Heart right ventricle (tissue), 16 donors: ENCODE results near the gene CARD19. TPM values are rescaled to one million over a fixed set of nuclear protein-coding genes. Genes with fewer than 3 reads are reported as not detected.

ENCODE experiments used
- ATAC-seq, 8 donors: fragments of 200-7000 bp; cut with Tn5 transposase; one replicate each; pipeline ENCODE4 v1.9.1; 2020; ENCODE audit warnings: mild to moderate bottlenecking in 8 of 8, moderate library complexity in 8 of 8, moderate number of reproducible peaks in 1 of 8
- DNase-seq, 2 donors: peaks; one replicate each; pipeline ENCODE4 v3.0.0-alpha.2; 2020
- H3K27ac ChIP-seq, 10 donors: fragments of 200-600 bp; sonication (generic) in 2 of 10; one replicate each; pipeline versions ENCODE4 v1.5.0 to v1.8.0; 2020 to 2022; ENCODE audit warnings: mild to moderate bottlenecking in 3 of 10
- H3K27me3 ChIP-seq, 7 donors: fragments of 200-600 bp; one replicate each; pipeline ENCODE4 v1.8.0; 2021 to 2022; ENCODE audit warnings: mild to moderate bottlenecking in 2 of 7
- H3K36me3 ChIP-seq, 9 donors: fragments of 200-600 bp; sonication (generic) in 1 of 9; one replicate each; pipeline versions ENCODE4 v1.5.0 to v1.8.0; 2020 to 2022; ENCODE audit warnings: mild to moderate bottlenecking in 2 of 9
- H3K4me1 ChIP-seq, 9 donors: fragments of 200-600 bp; sonication (generic) in 1 of 9; one replicate each; pipeline versions ENCODE4 v1.5.0 to v1.8.0; 2020 to 2022; ENCODE audit warnings: mild to moderate bottlenecking in 4 of 9
- H3K4me3 ChIP-seq, 10 donors: fragments of 200-600 bp; sonication (generic) in 2 of 10; one replicate each; pipeline versions ENCODE4 v1.5.0 to v1.8.0; 2020 to 2022; ENCODE audit warnings: mild to moderate bottlenecking in 7 of 10, moderate library complexity in 2 of 10
- H3K9me3 ChIP-seq, 11 donors: fragments of 200-600 bp in 10 of 11; sonication (generic) in 2 of 11; one replicate each; pipeline versions ENCODE4 v1.5.0 to v1.8.0; 2013 to 2022; ENCODE audit warnings: mild to moderate bottlenecking in 2 of 11, control low read depth in 1 of 11, moderate library complexity in 1 of 11
- CTCF ChIP-seq, 9 donors: fragments of 200-600 bp; sonication (generic) in 2 of 9; IDR thresholded peaks; one replicate each; pipeline versions ENCODE4 v1.5.0 to v1.8.0; 2021 to 2022; ENCODE audit warnings: antibody characterized with exemption in 9 of 9, mild to moderate bottlenecking in 5 of 9, moderate library complexity in 1 of 9
- WGBS, 2 donors: extraction: QIAGEN DNeasy Blood & Tissue Kit; methylation state at CpG; one replicate each; pipeline ENCODE4 v1.1.7; 2013; ENCODE audit warnings: inconsistent platforms in 1 of 2; 5-methylcytosine and 5-hydroxymethylcytosine counted together
- intact Hi-C, 10 donors: fragments of 100-400 bp; cut with DNase I; formaldehyde crosslinking; loops; one replicate each; pipeline versions ENCODE4 v1.11.1 to v1.14.2; 2022
- polyA plus RNA-seq, 2 donors: library from polyadenylated mRNA; stranded (reverse); fragments of 200-250 nt; gene quantifications; one replicate each; pipeline ENCODE4 v1.2.3, GENCODE V29; 2013
- total RNA-seq, 10 donors: library from RNA; stranded (reverse); fragmentation: NEBNext Ultra II Directional in 3 of 10; extraction: Animal tissue kit (Norgen Biotek cat#: 25700) in 3 of 10; gene quantifications; one replicate each; pipeline versions ENCODE4 v1.2.1 to v1.2.4, GENCODE V29; 2021 to 2023
- donor health status: Arrhythmogenic right ventricular cardiomyopathy.
- donor health status: ischemic (EF 13 %, LVEDD 7.1; RV severe dilation, severe dysfunction).
- donor health status: healthy with polysubstance abuse.
- donor health status: DM: no; HTN: yes; CAD: no.
- donor health status: DM: no; HTN: no; CAD: no.
- donor health status: ischemic (EF 25% LVEDD 6.9; RV normal size, moderate dysfunction).
- donor health status: ischemic (EF 25% LVEDD 5.7; RV mildly dilated, moderate dysfunction).
- donor health status: healthy.
- donor health status: DM: yes; HTN: yes; CAD: no.
- donor health status: Ischemic cardiomyopathy.
- donor health status: ischemic (EF 35%, LVEDD 5.7; RV mildly dilated, moderate dysfunction).
- donor health status: nonischemic (EF 11% LVEDD 7.7; RV severe dilation, severe dysfunction).
- donor health status: DM: yes; HTN: yes; CAD: no.
- donor health status: PGD.
- donor health status: ischemic (EF 29% LVEDD 5.4; RV normal size, mild dysfunction).
- donor health status: nonischemic (EF 23%, LVEDD 6.1; RV moderate dilation, normal function).

Gene CARD19
- total and polyA plus RNA-seq, 12 donors: 22.3 to 47.3 (median 26.1) TPM

GRCh38 chr9:93058355-93059010 lies 37.5 kb upstream of the CARD19 start, which contains the start of gene SUSD3:
Gene SUSD3 (plus strand): TSS chr9:93058701. CDS start chr9:93058743, 42 bp downstream.
- no peaks in the 10 kb centered on the region for H3K9me3 ChIP-seq
- intact Hi-C loops: no loop called here
- TF ChIP-seq CTCF (IDR thresholded peaks at IDR 0.05): no peak
- H3K4me3 ChIP-seq: peak within 1 kb of the TSS; percentile 32 to 70 (median 56)
- DNase-seq (peak; percentile 47 to 66), ATAC-seq (peak; percentile 66 to 83 (median 76))
- peaks cover 0 to 69% (median 23%) of the 10 kb centered on the region in 9 donors for H3K4me1 ChIP-seq
- no peaks in the 10 kb centered on the region for H3K36me3 ChIP-seq
- H3K27me3 ChIP-seq: peaks cover 0 to 19% (median 0%) of the 10 kb centered on the region in 7 donors
- 4 to 5% methylated on average over 50 to 55 of the region's 55 CpGs for WGBS, 2 donors
- H3K27ac ChIP-seq: peak within 1 kb of the TSS in 5 of 10 donors; percentile 3 to 85 (median 26)

DNA sequence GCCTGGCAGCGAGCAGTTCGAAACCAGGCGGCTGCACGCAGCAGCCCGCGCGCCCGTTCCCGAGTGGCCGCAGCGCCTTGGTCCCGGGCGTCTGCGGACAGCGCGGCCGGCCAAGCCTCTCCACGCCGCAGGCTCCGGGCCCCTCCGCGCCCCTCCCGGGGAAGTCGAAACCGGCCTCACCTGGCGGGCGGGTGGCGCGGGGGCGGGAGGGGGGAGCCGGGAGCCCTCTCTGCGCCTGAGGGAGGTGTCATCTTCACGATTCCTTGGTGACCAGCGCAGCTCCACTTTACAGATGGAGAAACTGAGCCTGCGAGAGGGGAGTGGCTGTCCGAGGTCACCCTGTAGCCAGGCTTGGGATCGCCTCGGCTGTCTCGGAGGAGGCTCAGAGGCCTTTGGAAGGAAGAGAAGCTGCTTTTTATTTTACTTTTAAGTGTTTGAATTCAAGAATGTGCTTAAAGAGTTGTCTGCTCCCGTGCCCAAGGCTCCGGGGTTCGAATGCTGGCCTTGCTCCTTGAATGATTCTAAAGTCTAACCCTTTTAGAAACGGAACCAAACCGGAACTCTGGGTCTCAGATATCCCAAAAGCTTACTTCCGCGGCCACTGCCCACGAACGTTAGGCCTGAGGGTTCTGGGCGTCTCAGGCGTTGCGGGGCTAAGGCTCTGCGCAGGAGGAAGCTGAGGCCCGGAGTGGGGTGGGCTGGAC lies 36.9 kb upstream of the CARD19 start:
- no peak for TF ChIP-seq CTCF (IDR thresholded peaks at IDR 0.05)
- H3K4me3 ChIP-seq: peak overlapping the region; percentile 32 to 70 (median 56)
- peak in 1 of 8 donors; percentile 21 for ATAC-seq
- H3K27ac ChIP-seq: peak overlapping the region in 4 of 10 donors; percentile 3 to 85 (median 18)
- H3K4me1 ChIP-seq: peaks cover 0 to 76% (median 23%) of the 10 kb centered on the region in 9 donors
- H3K36me3 ChIP-seq: no peaks in the 10 kb centered on the region
- H3K27me3 ChIP-seq: peaks cover 0 to 19% (median 0%) of the 10 kb centered on the region in 7 donors
- intact Hi-C loops: no loop called here
- DNase-seq: no peak
- WGBS, 2 donors: 28 to 36% methylated on average over 43 to 53 of the region's 53 CpGs
- H3K9me3 ChIP-seq: no peaks in the 10 kb centered on the region

- WGBS, 2 donors: 78 to 81% methylated on average over 7 of the region's 7 CpGs
- Histone ChIP-seq H3K27ac (peak overlapping the region in 2 of 10 donors; percentile 26 to 85), H3K4me1 (peaks cover 0 to 77% (median 23%) of the 10 kb centered on the region in 9 donors), H3K9me3 (no peaks in the 10 kb centered on the region), H3K4me3 (peak overlapping the region in 7 of 10 donors; percentile 43 to 70 (median 58)), H3K27me3 (peaks cover 0 to 19% (median 0%) of the 10 kb centered on the region in 7 donors), H3K36me3 (no peaks in the 10 kb centered on the region)
- intact Hi-C loops: loop anchor here in 1 of 10 donors (10.0 kb wide), 1 partner anchor 55 kb away; no protein-coding TSS in a partner anchor
- no peak for TF ChIP-seq CTCF (IDR thresholded peaks at IDR 0.05)
- ATAC-seq: no peak
- DNase-seq: no peak
These were observed 36.1 kb upstream of the CARD19 start for GRCh38 chr9:93059715-93060578.
